OCI-LY7 (cell line): ENCODE results near the gene SMIM29. TPM values are rescaled to one million over a fixed set of nuclear protein-coding genes. Genes with fewer than 3 reads are reported as not detected.
A peak's percentile ranks its signal among the peaks of the same experiment; 100 is the strongest.

Experiments
- BruUV-seq: library from RNA; stranded (reverse); fragments of 400-500 nt; replicated peaks from 2 replicates; lab custom pipeline; 2021; lab: Mats Ljungman, UMichigan
- CTCF ChIA-PET: fragments of 300-600 bp; sonication (Branson Sonifier 250); formaldehyde crosslinking; loops from one replicate; lab custom pipeline; 2022; ENCODE audit warnings: antibody characterized with exemption; ENCODE audit not compliant: unreplicated experiment; lab: Charles Lee
- POLR2A ChIA-PET: fragments of 300-600 bp; sonication (Branson Sonifier 250); formaldehyde crosslinking; loops from one replicate; lab custom pipeline; 2022; ENCODE audit warnings: antibody characterized with exemption; lab: Charles Lee
- DNase-seq: peaks from one replicate; pipeline ENCODE4 v3.0.0-alpha.2; 2015; ENCODE audit warnings: low spot score
- H2AFZ ChIP-seq: fragments of 200-600 bp; sonication (generic), shearing (Covaris generic); 2 replicates; pipeline ENCODE4 v1.6.1; 2014; ENCODE audit warnings: mild to moderate bottlenecking, antibody characterized with exemption, low read length, moderate library complexity
- H3K27ac ChIP-seq: fragments of 200-600 bp; sonication (generic); 2 replicates; pipeline ENCODE4 v1.5.1; 2014; ENCODE audit warnings: mixed run types, low read depth, mild to moderate bottlenecking, moderate library complexity, low read length, inconsistent platforms; ENCODE audit not compliant: poor library complexity, severe bottlenecking
- H3K36me3 ChIP-seq: fragments of 200-600 bp; sonication (generic); 2 replicates; pipeline ENCODE4 v1.6.1; 2014; ENCODE audit warnings: mild to moderate bottlenecking, antibody characterized with exemption, low read length, moderate library complexity, mixed read lengths; ENCODE audit not compliant: insufficient read depth
- H3K4me1 ChIP-seq: fragments of 200-600 bp; sonication (generic); 2 replicates; pipeline ENCODE4 v1.5.1; 2014; ENCODE audit warnings: mild to moderate bottlenecking, low read length; ENCODE audit not compliant: insufficient read depth, poor library complexity, severe bottlenecking
- H3K4me2 ChIP-seq: fragments of 200-600 bp; sonication (generic); 2 replicates; pipeline ENCODE4 v1.6.1; 2014; ENCODE audit warnings: mild to moderate bottlenecking, low read length
- H3K4me3 ChIP-seq: fragments of 200-600 bp; sonication (generic); 2 replicates; pipeline ENCODE4 v1.5.1; 2014; ENCODE audit warnings: mild to moderate bottlenecking, low read depth, low read length; ENCODE audit not compliant: poor library complexity, severe bottlenecking
- H3K79me2 ChIP-seq: fragments of 200-600 bp; sonication (generic); 2 replicates; pipeline ENCODE4 v1.6.1; 2016; ENCODE audit warnings: low read depth, mild to moderate bottlenecking, low read length, moderate library complexity, mixed read lengths; ENCODE audit not compliant: insufficient read depth
- H3K9me2 ChIP-seq: fragments of 200-600 bp; sonication (generic); 2 replicates; pipeline ENCODE4 v1.6.1; 2016; ENCODE audit warnings: mild to moderate bottlenecking, low read length, mixed read lengths; ENCODE audit not compliant: insufficient read depth
- H3K9me3 ChIP-seq: fragments of 200-600 bp; sonication (generic); 2 replicates; pipeline ENCODE4 v1.6.1; 2014; ENCODE audit warnings: mild to moderate bottlenecking, mixed run types, low read length, mixed read lengths
- H4K20me1 ChIP-seq: fragments of 200-600 bp; sonication (generic); 2 replicates; pipeline ENCODE4 v1.6.1; 2014; ENCODE audit warnings: mild to moderate bottlenecking, antibody characterized with exemption, low read length, moderate library complexity, mixed read lengths; ENCODE audit not compliant: insufficient read depth
- EZH2phosphoT487 ChIP-seq: fragments of 200-600 bp; sonication (generic); IDR thresholded peaks from 2 replicates; pipeline ENCODE4 v1.6.1; 2018; ENCODE audit warnings: low read depth, borderline replicate concordance, mild to moderate bottlenecking, mixed run types, antibody characterized with exemption, low read length, moderate library complexity, mixed read lengths
- intact Hi-C: fragments of 100-400 bp; cut with micrococcal nuclease; formaldehyde crosslinking; loops from one replicate; pipeline ENCODE4 v1.10.0; 2022; ENCODE audit not compliant: unreplicated experiment
- total RNA-seq, 2 experiments: library from RNA; depleted of rRNA in 1 of 2; stranded (reverse); fragments of >200 nt in 1 of 2; shearing (Covaris generic) in 1 of 2; gene quantifications; 2 replicates each; pipeline ENCODE4 v1.2.3, GENCODE V29; 2014 to 2022
- TF ChIP-seq, protein P1 (sequence below): fragments of 200-600 bp; sonication (generic); conservative IDR thresholded peaks from 2 replicates; pipeline ENCODE4 v1.5.1; 2014; ENCODE audit warnings: mild to moderate bottlenecking, antibody characterized with exemption, low read length, moderate library complexity, mixed read lengths

Gene SMIM29
- total RNA-seq, 2 experiments from 2014 or later: 17.3 to 21.3 TPM

DNA sequence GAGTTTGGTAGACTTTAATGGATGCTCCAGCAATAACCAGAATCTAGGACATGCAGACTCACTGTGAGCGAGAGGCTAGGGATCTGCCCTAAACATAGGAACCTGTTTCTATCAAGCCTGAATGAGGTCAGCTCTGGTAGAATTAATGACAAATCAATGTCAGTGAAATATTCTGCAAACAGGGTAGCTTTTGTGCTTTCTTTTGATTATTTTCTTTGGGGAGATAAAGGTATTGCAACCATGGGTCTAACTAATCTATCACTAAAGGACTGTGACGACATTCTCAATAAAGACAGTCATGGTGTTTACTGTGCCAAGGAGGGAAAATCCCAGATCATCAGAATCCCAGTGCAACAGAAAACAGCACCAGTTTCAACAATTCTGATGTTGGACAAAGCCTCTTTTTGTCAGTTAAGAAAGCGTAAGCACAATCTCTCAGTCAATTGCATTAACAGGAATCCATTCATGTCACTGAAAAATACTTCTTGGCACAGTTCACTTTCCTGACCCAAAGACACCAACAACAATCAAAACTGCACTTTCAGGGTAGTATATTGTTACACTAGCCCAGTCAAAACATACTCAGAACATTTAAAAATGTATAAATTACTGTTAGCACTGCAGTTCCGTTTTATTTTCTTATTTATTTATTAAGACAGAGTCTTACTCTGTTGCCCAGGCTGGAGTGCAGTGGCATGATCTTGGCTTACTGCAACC is 36.8 kb upstream of the SMIM29 start:
- H3K9me2 ChIP-seq: no peaks in the 10 kb centered on the region
- no peak overlapping the region for H3K4me3 ChIP-seq
- TF ChIP-seq, protein P1, sequence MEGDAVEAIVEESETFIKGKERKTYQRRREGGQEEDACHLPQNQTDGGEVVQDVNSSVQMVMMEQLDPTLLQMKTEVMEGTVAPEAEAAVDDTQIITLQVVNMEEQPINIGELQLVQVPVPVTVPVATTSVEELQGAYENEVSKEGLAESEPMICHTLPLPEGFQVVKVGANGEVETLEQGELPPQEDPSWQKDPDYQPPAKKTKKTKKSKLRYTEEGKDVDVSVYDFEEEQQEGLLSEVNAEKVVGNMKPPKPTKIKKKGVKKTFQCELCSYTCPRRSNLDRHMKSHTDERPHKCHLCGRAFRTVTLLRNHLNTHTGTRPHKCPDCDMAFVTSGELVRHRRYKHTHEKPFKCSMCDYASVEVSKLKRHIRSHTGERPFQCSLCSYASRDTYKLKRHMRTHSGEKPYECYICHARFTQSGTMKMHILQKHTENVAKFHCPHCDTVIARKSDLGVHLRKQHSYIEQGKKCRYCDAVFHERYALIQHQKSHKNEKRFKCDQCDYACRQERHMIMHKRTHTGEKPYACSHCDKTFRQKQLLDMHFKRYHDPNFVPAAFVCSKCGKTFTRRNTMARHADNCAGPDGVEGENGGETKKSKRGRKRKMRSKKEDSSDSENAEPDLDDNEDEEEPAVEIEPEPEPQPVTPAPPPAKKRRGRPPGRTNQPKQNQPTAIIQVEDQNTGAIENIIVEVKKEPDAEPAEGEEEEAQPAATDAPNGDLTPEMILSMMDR: no peak
- no peak for TF ChIP-seq EZH2phosphoT487
- no peak overlapping the region for H3K27ac ChIP-seq
- ChIA-PET CTCF (no interaction called here), POLR2A (no interaction called here)
- no peaks in the 10 kb centered on the region for H3K79me2 ChIP-seq
- BruUV-seq: TSS peak; percentile 1
- H3K4me2 ChIP-seq: no peak overlapping the region
- H3K4me1 ChIP-seq: peaks cover 8% of the 10 kb centered on the region
- peaks cover 67% of the 10 kb centered on the region for H3K36me3 ChIP-seq
- DNase-seq: no peak
- H3K9me3 ChIP-seq: no peaks in the 10 kb centered on the region
- H2AFZ ChIP-seq: no peak overlapping the region
- no peaks in the 10 kb centered on the region for H4K20me1 ChIP-seq
- intact Hi-C loops: no loop called here

DNA sequence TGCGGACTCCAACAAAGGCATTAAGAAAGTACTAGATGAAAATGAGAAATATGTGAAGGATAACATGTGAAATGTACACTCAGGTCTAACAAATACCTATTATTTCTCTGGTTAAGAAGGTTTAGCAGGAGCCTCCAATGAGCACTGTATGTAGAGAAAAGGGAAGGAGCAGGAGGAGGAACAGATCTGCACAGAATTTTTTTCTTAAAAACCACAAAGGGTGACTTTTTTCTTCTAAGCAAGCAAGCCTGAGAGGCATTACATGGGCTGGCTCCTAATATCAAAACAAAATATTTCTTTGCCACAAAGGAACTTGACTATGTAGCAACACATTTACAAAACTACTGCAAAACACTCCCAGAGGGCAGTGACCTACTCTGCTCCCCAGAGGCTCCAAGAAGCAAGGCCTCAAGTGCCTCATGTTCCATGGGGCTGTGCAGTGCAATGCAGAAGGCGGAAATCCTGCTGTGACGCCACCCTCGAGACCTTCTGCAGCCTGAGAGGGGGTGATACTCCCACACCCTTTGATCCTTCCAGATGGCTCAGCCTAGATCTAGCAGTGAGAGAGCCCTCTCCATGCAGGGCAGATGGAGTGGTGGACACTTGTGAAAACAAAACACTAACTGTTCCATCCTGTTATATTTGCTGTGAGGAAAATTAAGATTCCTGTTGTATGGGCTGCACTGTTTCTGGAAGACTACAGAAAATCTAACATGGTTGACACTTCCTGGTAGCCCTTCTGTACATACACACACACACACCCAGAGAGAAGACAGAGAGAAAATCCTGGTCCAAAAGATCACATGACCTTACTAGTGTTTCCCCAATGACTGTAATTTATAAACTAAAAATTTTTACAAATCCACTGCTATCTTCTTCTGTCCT is 36.0 kb upstream of the SMIM29 start:
- no peak overlapping the region for H3K4me2 ChIP-seq
- no peak for TF ChIP-seq EZH2phosphoT487
- TF ChIP-seq, protein P1: no peak
- intact Hi-C loops: no loop called here
- no peaks in the 10 kb centered on the region for H3K79me2 ChIP-seq
- H3K9me2 ChIP-seq: no peaks in the 10 kb centered on the region
- ChIA-PET POLR2A (interaction anchor here (0.6 to 0.7 kb wide), 2 partner anchors 8 to 36 kb away, joined by 3 read pairs; no protein-coding TSS in a partner anchor), CTCF (no interaction called here)
- BruUV-seq: no TSS peak
- no peaks in the 10 kb centered on the region for H3K9me3 ChIP-seq
- H2AFZ ChIP-seq: no peak overlapping the region
- H3K4me1 ChIP-seq: peaks cover 8% of the 10 kb centered on the region
- peak; percentile 8 for DNase-seq
- no peak overlapping the region for H3K4me3 ChIP-seq
- peaks cover 72% of the 10 kb centered on the region for H3K36me3 ChIP-seq
- no peak overlapping the region for H3K27ac ChIP-seq
- no peaks in the 10 kb centered on the region for H4K20me1 ChIP-seq
